Right cardiac atrium (tissue), 5 donors: Measurements from ENCODE around the gene MRTFA. TPM values are rescaled to one million over a fixed set of nuclear protein-coding genes. Genes with fewer than 3 reads are reported as not detected.

Source experiments
- ATAC-seq, 2 donors: fragments of 200-7000 bp; cut with Tn5 transposase; one replicate each; pipeline versions ENCODE4 v1.8.0 to v1.9.1; 2020; ENCODE audit warnings: moderate library complexity in 2 of 2, mild to moderate bottlenecking in 1 of 2
- DNase-seq, 3 donors: peaks; one replicate each; pipeline ENCODE4 v3.0.0-alpha.2; 2020
- H3K27ac ChIP-seq: one replicate; pipeline ENCODE4 v1.5.1; 2013; ENCODE audit warnings: mild to moderate bottlenecking, low read length, control low read depth, moderate library complexity
- H3K27me3 ChIP-seq: one replicate; pipeline ENCODE4 v1.6.1; 2013; ENCODE audit not compliant: control insufficient read depth, insufficient read depth
- H3K4me1 ChIP-seq: one replicate; pipeline ENCODE4 v1.6.1; 2013; ENCODE audit warnings: low read length; ENCODE audit not compliant: control insufficient read depth, insufficient read depth
- H3K4me3 ChIP-seq: one replicate; pipeline ENCODE4 v1.5.1; 2013; ENCODE audit warnings: low read length, control low read depth
- H3K9me3 ChIP-seq: one replicate; pipeline ENCODE4 v1.6.1; 2013; ENCODE audit warnings: low read length; ENCODE audit not compliant: control insufficient read depth
- WGBS: extraction: QIAGEN DNeasy Blood & Tissue Kit; methylation state at CpG from one replicate; pipeline ENCODE4 v1.1.7; 2013; 5-methylcytosine and 5-hydroxymethylcytosine counted together
- intact Hi-C, 4 donors: fragments of 100-400 bp; cut with DNase I; formaldehyde crosslinking; loops; one replicate each; pipeline versions ENCODE4 v1.11.0 to v1.14.0; 2022 to 2023
- polyA plus RNA-seq: library from polyadenylated mRNA; stranded (reverse); fragments of 200-250 nt; gene quantifications from one replicate; pipeline ENCODE4 v1.2.3, GENCODE V29; 2013
- total RNA-seq, 4 donors: library from RNA; stranded (reverse); fragmentation: NEBNext Ultra II Directional; extraction: Animal tissue kit (Norgen Biotek cat#: 25700); gene quantifications; one replicate each; pipeline ENCODE4 v1.2.1, GENCODE V29; 2021
- donor health status: healthy with polysubstance abuse.
- donor health status: DM: no; HTN: yes; CAD: no.
- donor health status: DM: no; HTN: no; CAD: no.
- donor health status: DM: no; HTN: yes; CAD: no; lungs with severe emphysema.
- donor health status: DM: yes; HTN: yes; CAD: no.

Gene MRTFA
- total and polyA plus RNA-seq, 5 donors = 22.2 to 40.2 (median 31.6) TPM

DNA sequence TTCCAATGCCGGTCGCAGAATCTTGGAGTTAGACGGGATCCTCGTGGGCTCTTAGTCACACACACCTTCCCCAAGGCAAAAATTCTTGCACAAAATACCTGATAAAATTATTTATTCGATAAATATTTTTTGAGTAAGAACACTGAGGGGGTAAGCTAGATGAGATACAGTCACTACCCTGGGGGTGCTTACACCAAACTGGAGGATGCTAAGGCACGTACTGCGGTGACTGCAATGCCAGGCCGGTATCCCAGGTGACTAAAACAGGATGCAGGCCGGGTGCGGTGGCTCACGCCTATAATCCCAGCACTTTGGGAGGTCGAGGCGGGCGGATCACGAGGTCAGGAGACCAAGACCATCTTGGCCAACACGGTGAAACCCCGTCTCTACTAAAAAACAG, 1.7 kb upstream of the MRTFA start:
- Histone ChIP-seq H3K4me1 (peaks cover 4% of the 10 kb centered on the region), H3K27ac (no peak overlapping the region), H3K27me3 (no peaks in the 10 kb centered on the region), H3K4me3 (no peak overlapping the region), H3K9me3 (no peaks in the 10 kb centered on the region)
- intact Hi-C loops = loop anchor here in 1 of 4 donors (5.0 kb wide), 2 partner anchors 126 to 206 kb away; no protein-coding TSS in a partner anchor
- WGBS = 97% methylated on average over 17 of the region's 17 CpGs
- ATAC-seq = no peak
- DNase-seq = peak in 1 of 3 donors; percentile 42

DNA sequence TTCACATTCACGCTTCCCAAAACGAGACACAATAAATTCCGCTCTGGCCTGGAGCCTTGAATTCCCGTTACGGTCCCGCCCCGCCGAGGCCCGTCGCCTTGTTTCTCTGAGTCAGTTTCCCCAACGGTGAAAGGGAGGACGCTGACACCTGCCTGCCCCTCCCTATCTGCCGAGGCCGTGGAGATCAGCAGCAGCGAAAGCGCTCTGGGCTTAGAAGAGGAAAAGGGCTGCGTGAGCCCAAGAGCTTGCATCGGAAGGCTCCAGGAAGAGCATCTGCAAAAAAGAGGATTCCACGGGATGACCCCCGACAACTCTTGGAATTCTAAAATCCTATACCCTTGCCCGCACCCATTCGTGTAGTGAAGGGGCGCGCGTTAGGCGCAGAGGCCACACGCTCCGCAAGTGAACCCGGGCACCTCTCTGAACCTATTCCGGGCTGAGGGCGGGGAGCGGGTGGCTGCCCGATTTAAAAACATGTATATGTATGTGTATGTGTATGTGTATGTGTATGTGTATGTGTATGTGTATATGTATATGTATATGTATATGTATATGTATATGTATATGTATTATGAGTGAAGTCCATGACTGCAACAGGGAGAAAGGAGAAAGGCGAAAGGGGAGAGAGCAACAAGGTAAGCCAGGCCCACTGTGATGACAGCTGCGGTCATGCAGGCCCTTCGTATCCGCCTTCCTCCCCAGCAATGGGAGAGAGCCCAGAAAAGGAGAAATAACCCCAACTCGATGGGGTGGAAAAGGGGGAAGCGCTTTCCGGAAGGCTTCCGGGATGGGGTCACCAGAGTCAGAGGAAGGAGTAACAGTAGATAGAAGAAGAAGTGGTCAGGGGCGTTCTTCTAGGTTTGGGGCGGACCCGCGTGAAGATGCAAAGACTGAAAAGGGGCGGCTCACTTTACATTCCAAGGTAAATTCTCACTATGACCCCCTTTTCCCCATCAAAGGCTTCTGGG, 948 bp upstream of the MRTFA start:
- Histone ChIP-seq H3K4me1 (peaks cover 4% of the 10 kb centered on the region), H3K9me3 (no peaks in the 10 kb centered on the region), H3K27ac (peak overlapping the region; percentile 86), H3K27me3 (no peaks in the 10 kb centered on the region), H3K4me3 (peak overlapping the region; percentile 76)
- 19% methylated on average over 46 of the region's 46 CpGs for WGBS
- intact Hi-C loops = loop anchor here in 1 of 4 donors (5.0 kb wide), 2 partner anchors 125 to 205 kb away; no protein-coding TSS in a partner anchor
- ATAC-seq (peak; percentile 26 to 43), DNase-seq (peak; percentile 40 to 77 (median 66))

DNA sequence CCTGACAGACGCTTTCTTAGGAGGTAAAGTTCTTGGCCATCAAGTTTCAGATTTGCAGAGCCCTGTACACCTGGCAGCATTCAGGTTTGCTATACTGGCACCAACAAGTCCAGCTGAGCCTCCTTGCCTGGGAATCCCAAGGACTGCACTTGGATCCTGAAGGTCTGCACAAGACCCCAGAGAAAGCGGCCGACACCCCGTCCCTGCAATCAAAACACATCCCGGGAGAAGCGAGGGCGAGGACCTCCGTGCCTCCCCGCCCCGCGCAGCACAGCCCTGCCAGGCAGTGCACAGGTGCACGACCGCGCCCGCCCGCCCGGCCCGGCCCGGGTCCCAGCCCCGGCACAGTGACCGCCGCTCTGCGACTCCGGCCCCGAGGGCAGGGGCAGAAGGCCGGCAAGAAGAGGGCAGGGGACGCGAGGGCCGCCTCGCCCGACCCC, 559 bp downstream of the MRTFA start:
- DNase-seq (peak in 1 of 3 donors; percentile 26), ATAC-seq (peak; percentile 17 to 26)
- Histone ChIP-seq H3K27me3 (no peaks in the 10 kb centered on the region), H3K4me3 (peak overlapping the region; percentile 81), H3K27ac (peak overlapping the region; percentile 80), H3K9me3 (no peaks in the 10 kb centered on the region), H3K4me1 (peaks cover 4% of the 10 kb centered on the region)
- WGBS = under 1% methylated on average over 31 of the region's 31 CpGs
- intact Hi-C loops = loop anchor here in 1 of 4 donors (5.0 kb wide), 2 partner anchors 124 to 204 kb away; no protein-coding TSS in a partner anchor

DNA sequence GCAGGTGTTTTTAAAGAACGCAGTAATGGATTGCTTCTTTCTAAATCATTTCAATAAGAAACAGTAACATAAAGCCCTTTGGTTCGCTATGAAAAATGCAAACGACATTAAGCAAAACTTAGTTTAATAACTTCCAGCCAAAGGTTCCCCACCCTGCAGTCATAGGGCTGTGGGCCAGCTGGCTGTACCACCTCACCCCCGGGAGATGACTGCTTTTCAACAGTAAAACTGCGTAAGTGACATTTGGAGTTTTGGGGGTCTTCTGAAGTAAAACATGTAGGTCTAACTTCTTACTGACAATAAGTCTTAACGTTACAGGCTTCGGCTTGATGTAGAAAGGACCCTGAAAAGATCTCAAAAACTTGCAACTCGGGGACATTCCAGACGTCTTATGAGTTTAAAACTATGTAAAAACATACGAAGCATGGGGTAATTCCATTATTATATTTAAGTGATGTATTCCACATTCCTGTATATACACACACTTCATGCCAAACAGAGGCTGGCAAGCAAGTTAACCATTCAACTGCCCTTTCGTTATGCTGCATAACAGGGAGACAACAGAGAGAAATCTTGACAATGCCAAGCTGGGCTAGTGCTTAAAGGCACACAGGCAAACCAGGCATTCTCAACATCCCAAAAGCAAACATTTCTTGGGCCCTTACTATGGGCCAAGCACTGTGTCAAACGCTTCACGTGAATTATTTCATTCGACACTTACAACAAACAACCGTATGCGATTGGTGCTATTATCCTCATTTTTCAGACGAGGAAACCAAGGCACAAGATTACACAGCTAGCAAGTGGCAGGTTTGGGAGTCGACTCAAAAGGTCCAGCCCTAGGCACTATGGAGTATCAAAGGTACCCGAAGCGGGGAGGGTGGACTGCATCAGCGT, 1.2 kb downstream of the MRTFA start:
- 20% methylated on average over 21 of the region's 21 CpGs for WGBS
- Histone ChIP-seq H3K9me3 (no peaks in the 10 kb centered on the region), H3K27me3 (no peaks in the 10 kb centered on the region), H3K4me3 (peak overlapping the region; percentile 81), H3K4me1 (peaks cover 4% of the 10 kb centered on the region), H3K27ac (peak overlapping the region; percentile 43)
- intact Hi-C loops = loop anchor here in 1 of 4 donors (5.0 kb wide), 2 partner anchors 123 to 203 kb away; no protein-coding TSS in a partner anchor
- peak; percentile 66 to 88 (median 83) for DNase-seq
- ATAC-seq = no peak

DNA sequence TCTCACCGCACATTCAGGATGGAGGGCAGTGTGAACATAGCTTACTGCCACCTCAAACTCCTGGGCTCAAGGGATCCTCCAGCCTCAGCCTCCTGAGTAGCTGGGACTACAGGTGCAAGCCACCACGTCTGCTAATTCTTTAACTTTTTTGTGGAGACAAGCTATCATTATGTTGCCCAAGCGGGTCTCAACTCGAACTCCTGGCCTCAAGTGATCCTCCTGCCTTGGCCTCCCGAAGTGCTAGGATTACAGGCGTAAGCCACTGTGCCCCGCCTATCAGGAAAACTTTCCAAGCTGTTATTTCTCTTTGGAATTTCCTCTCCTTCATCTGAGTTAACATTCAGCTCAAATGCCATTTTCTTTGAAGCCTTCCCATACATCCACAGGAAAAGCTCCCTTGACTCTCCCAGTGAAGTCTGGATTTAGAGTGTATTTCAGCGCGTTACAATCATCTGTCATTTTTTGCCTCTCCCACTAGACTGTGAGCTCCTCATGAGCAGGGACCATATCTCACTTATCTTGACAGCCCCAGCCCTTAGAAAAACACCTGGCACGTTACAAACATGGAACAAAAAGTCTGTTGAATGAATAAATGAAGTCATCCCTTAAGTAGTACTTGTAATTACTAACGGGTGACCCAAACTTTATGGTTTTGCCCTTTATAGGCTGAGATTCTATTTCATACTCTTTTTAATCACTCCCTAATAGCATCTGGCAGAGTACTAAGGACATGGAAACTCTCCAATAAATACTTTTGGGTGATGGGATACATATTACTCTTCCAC, 2.2 kb downstream of the MRTFA start:
- H3K4me3 ChIP-seq = peak overlapping the region; percentile 81
- DNase-seq (no peak), ATAC-seq (no peak)
- WGBS = 65% methylated on average over 11 of the region's 11 CpGs
- peaks cover 4% of the 10 kb centered on the region for H3K4me1 ChIP-seq
- H3K9me3 ChIP-seq = no peaks in the 10 kb centered on the region
- intact Hi-C loops = no loop called here
- H3K27ac ChIP-seq = peak overlapping the region; percentile 19
- no peaks in the 10 kb centered on the region for H3K27me3 ChIP-seq

DNA sequence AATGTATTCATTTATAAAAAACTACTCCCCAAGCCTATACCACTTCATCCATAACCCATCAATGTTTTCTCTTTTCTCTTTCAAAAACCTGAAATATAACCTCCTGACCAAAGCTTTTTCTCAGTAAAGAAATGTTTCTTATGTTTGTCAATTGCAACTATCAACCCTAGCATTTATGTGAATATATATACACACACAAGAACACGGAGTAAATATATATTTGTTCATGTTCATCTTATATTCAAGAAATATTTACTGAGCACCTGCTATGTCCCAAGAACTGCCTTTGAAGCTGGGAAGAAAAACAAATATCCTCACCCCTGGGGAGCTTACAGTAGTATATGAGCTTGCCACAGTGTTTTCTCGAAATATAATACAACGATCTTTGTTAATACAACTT, 3.5 kb downstream of the MRTFA start:
- Histone ChIP-seq H3K4me3 (no peak overlapping the region), H3K9me3 (no peaks in the 10 kb centered on the region), H3K27ac (no peak overlapping the region), H3K4me1 (peaks cover 5% of the 10 kb centered on the region), H3K27me3 (no peaks in the 10 kb centered on the region)
- ATAC-seq = no peak
- 96% methylated on average over 3 of the region's 3 CpGs for WGBS
- DNase-seq = no peak
- intact Hi-C loops = no loop called here

DNA sequence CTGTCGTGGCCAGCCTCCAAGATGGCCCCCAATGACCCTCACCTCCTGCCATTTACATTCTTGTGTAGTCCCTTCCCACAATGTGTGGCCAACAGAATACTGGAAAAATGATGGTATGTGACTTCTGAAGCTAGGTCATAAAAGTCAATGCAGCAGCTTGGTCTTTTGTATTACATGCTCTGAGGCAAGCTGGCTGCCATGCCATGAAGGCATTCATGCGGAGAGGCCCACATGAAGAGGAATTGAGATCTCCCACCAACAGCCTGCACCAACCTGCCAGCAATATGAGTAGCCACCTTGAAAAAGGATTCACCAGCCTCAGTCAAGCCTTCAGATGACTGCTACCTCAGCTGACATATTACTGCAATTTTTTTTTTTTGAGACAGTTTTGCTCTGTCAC, 4.6 kb downstream of the MRTFA start:
- H3K9me3 ChIP-seq = no peaks in the 10 kb centered on the region
- WGBS = 96% methylated on average over 2 of the region's 2 CpGs
- no peak for ATAC-seq
- no peak overlapping the region for H3K4me3 ChIP-seq
- H3K4me1 ChIP-seq = peaks cover 3% of the 10 kb centered on the region
- no peak overlapping the region for H3K27ac ChIP-seq
- intact Hi-C loops = no loop called here
- H3K27me3 ChIP-seq = no peaks in the 10 kb centered on the region
- DNase-seq = no peak

DNA sequence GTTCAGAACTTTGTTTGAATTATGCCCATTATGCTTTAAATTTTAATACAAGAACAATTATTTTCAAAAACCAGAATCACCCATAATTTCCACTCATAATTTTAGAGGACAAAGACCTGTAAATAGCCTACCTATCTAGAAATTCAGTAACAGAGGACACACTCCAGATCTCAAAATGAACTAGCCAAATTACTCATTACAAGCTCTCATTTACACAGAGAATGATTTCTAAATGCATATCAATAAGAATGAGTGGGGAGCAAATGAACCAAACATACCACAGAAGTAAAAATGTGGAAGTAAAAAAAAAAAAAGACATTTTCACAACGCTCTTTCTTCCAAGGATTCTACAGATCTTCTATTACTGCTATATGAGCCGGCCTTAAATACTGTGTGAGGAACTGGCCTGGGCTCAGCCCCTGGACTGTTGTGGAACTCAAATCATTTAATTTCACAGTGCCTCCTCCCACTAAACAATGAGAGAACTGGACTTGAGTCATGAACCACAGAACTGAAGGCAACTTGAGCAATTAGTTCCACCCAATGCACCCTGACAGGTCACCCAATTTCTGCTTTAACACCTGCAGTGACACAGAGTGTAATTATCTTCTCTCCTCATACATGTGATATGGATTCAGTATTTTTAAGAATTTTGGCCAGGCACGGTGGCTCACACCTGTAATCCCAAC, 8.0 kb downstream of the MRTFA start:
- 84% methylated on average over 3 of the region's 3 CpGs for WGBS
- peaks cover 7% of the 10 kb centered on the region for H3K4me1 ChIP-seq
- H3K9me3 ChIP-seq = no peaks in the 10 kb centered on the region
- ATAC-seq (peak in 1 of 2 donors; percentile 58), DNase-seq (peak in 1 of 3 donors; percentile 56)
- H3K27ac ChIP-seq = no peak overlapping the region
- intact Hi-C loops = no loop called here
- no peaks in the 10 kb centered on the region for H3K27me3 ChIP-seq
- no peak overlapping the region for H3K4me3 ChIP-seq

DNA sequence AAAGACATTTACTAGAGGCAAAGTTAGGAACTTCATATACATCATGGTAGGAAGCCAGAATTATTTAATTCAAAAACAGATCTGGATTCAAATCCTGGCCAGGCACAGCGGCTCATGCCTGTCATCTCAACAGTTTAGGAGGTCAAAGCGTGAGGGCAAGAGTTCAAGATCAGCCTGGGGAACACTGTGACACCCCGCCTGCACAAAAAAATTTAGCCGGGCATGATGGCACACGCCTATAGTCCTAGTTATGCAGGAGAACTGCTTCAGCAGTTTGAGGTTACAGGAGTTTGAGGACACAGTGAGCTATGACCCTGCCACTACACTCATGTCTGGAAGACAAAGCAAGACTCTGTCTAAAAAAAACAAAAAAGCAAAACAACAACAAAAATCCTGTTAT, 8.9 kb downstream of the MRTFA start:
- intact Hi-C loops = no loop called here
- Histone ChIP-seq H3K4me3 (no peak overlapping the region), H3K9me3 (no peaks in the 10 kb centered on the region), H3K27me3 (no peaks in the 10 kb centered on the region), H3K4me1 (peaks cover 7% of the 10 kb centered on the region), H3K27ac (no peak overlapping the region)
- WGBS = 88% methylated on average over 5 of the region's 5 CpGs
- DNase-seq (no peak), ATAC-seq (no peak)

DNA sequence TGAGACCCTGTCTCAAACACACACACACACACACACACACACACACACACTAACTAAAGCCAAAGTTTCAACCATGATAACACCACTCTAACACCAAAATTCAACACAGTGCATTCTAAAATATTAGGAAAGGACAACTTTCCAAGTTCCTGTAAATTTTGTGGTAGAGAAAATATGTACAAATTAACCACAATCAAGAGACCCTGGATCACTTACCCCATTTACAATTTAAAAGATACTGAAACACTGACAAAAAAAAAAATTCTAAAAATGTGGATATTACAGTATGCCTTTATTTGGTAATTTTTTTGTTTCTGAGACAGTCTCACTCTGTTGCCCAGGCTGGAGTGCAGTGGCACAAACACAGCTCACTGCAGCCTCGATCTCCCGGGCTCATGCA, 9.7 kb downstream of the MRTFA start:
- Histone ChIP-seq H3K27ac (no peak overlapping the region), H3K4me1 (peaks cover 7% of the 10 kb centered on the region), H3K9me3 (no peaks in the 10 kb centered on the region), H3K27me3 (no peaks in the 10 kb centered on the region), H3K4me3 (no peak overlapping the region)
- ATAC-seq (no peak), DNase-seq (no peak)
- WGBS = 90% methylated on average over 2 of the region's 2 CpGs
- intact Hi-C loops = no loop called here
